Vagina (tissue), 2 donors: ENCODE data around the gene PWWP2B.

Experiments
- POLR2A ChIP-seq, 2 donors: fragments of 450-650 bp; IDR thresholded peaks; one replicate each; pipeline ENCODE4 v1.6.1; 2017; ENCODE audit warnings: antibody characterized with exemption in 2 of 2, mild to moderate bottlenecking in 2 of 2, moderate library complexity in 2 of 2
- POLR2AphosphoS5 ChIP-seq, 2 donors: sonication (generic); formaldehyde crosslinking; IDR thresholded peaks; one replicate each; pipeline ENCODE4 v1.9.0; 2017; ENCODE audit warnings: antibody characterized with exemption in 2 of 2, mild to moderate bottlenecking in 2 of 2, low read depth in 1 of 2; ENCODE audit not compliant: insufficient read depth in 1 of 2
- TF ChIP-seq, protein P1 (sequence below), 3 experiments: fragments of 450-650 bp in 2 of 3; fragments of 200-600 bp in 1 of 3; sonication (generic) in 1 of 3; IDR thresholded peaks; one replicate each; pipeline ENCODE4 v1.5.1; 2017 to 2019; ENCODE audit warnings: antibody characterized with exemption in 3 of 3, mild to moderate bottlenecking in 2 of 3, moderate library complexity in 2 of 3

DNA sequence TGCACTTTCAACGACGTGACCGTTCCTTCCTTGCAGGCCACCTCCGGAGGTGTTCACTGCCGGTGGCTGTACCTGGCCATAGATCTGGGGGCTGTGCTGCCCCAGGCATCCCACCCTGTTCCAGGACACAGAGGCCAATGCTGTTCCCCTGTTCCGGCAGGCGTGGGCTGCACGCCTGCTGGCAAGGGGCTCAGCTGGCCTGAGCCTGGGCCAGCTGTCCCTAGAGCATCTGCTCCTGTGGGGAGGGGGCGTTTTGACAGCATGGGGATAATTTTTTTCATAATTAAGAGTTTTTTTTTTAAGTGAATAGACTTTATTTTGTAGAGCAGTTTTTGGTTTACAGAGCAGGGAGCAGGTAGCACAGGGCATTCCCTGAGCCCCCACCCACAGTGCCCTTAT, 28.8 kb downstream of the PWWP2B start:
- TF ChIP-seq POLR2A (IDR thresholded peaks at IDR 0.05) = no peak
- TF ChIP-seq, protein P1, sequence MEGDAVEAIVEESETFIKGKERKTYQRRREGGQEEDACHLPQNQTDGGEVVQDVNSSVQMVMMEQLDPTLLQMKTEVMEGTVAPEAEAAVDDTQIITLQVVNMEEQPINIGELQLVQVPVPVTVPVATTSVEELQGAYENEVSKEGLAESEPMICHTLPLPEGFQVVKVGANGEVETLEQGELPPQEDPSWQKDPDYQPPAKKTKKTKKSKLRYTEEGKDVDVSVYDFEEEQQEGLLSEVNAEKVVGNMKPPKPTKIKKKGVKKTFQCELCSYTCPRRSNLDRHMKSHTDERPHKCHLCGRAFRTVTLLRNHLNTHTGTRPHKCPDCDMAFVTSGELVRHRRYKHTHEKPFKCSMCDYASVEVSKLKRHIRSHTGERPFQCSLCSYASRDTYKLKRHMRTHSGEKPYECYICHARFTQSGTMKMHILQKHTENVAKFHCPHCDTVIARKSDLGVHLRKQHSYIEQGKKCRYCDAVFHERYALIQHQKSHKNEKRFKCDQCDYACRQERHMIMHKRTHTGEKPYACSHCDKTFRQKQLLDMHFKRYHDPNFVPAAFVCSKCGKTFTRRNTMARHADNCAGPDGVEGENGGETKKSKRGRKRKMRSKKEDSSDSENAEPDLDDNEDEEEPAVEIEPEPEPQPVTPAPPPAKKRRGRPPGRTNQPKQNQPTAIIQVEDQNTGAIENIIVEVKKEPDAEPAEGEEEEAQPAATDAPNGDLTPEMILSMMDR (IDR thresholded peaks at IDR 0.05) = no peak
- TF ChIP-seq POLR2AphosphoS5 (IDR thresholded peaks at IDR 0.05; ENCODE audit: insufficient read depth in 1 of 2, low read depth in 1 of 2) = no peak
